Measurements from ENCODE around the gene GBE1.
A peak's percentile ranks its signal among the peaks of the same experiment; 100 is the strongest.

Gene GBE1

GRCh38 chr3:81624756-81625155 lies 136.7 kb downstream of the GBE1 start:
- DNase-seq = no peak

DNA sequence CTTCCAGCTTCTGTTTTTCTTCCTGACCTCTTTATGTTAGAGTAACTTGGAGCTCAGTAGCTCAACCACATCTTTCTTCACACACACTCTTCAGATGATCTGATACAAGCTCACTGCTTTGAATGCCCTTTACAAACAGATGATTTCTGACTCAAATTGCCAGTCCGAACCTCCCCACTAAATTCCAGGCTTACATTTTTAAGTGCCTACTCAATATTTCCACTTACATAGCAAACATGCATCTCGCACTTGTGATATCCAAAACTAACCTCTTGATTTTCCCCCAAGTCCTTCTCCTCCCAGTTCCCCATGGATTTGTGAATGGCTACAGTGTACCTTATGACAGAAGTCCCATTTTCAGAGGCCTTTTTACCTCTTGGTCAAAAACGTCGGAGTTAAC lies 139.1 kb downstream of the GBE1 start:
- no peak for DNase-seq

- no peak for DNase-seq
Observed at GRCh38 chr3:81621277-81621676, 140.2 kb downstream of the GBE1 start.

- DNase-seq = no peak
Observed at GRCh38 chr3:81620849-81621248, 140.6 kb downstream of the GBE1 start.

DNA sequence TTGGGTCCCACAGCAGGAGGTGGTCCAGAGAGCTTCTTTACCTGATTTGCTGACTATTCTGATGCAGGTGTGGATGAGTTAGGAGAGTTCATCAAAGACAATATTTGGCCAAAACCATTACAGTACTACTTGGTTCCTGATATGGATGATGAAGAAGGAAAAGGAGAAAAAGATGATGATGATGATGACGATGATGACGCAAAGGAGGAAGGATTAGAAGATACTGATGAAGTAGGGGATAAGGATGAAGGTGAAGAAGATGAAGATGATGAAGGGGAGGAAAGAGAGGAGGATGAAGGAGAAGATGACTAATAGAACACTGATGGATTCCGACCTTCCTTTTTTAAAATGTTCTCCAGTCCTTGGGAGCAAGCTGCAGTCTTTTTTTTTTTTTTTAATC lies 148.7 kb downstream of the GBE1 start:
- DNase-seq = no peak

- no peak for DNase-seq
Observed at GRCh38 chr3:81602781-81603180, 158.7 kb downstream of the GBE1 start.

DNA sequence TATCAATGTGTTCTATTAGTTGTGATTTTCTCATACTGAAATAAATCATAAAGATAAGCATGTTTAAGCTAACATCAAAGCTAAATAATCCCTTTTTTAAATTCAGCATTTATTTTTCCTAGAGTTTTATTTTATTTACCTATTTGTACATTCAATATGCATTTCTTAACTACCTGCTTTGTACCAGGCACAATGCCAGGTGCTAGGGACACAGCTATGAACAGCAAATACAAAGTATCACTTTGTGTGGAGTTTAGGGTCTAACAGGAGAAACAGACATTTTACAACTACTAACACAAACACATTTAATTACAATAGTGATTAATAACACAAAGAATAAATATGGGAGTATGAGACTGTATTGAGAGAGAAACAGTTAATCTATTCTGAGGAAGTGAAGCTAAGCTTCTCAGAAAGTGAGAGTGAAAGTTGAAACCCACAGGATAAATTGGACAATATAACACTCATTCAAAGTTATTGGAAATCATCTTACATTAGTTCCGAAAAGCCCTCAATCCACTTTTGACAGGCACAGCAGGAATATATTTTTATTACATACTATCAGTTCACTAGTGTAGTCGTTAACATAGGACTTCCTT lies 159.6 kb downstream of the GBE1 start:
- DNase-seq = no peak

GRCh38 chr3:81592101-81592500 lies 169.3 kb downstream of the GBE1 start:
- DNase-seq = no peak

GRCh38 chr3:81585937-81586336 lies 175.5 kb downstream of the GBE1 start:
- no peak for DNase-seq

- no peak for DNase-seq
Observed at GRCh38 chr3:81585056-81585455, 176.4 kb downstream of the GBE1 start.

GRCh38 chr3:81581966-81582599 lies 179.4 kb downstream of the GBE1 start:
- peak in 5 of 58 donors; percentile 1 to 12 (median 5) for DNase-seq

DNA sequence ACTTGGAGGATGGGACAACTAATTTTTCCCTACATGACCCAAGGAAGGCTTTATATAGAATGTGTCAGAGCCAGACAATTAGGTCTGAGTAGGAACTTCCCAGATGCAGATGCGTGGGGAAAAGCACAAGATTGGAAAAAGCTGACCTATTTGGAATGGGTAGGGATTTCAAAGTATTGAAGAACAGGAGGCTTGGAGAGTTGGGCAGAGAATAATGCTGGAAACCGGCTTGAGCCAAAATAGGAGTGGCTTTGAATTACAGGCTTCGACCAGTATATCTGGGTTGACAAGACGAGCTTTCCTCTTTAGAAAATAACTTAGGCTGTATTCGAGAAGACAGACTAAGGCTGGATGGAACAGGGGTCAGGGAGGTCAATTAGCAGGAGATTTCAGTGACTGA lies 181.1 kb downstream of the GBE1 start:
- DNase-seq = no peak

DNA sequence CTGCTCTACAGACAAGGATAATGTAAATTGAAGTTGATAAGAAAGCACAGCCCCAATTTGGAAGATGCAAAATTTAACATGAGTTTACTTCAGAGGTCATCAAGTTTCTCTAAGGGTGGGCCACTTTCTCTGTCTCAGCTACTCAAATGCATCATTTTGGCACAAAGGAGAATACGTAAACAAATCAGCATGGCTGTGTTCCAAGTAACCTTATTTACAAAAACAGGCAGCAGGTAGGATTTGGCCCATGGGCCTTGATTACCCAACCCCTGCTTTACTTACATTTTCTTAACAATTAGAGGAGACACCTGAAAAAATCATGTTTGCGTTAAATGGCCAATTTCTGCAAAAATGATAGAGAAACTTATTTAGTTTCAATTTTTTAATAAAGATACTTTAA lies 181.7 kb downstream of the GBE1 start:
- no peak for DNase-seq

GRCh38 chr3:81572201-81572756 lies 189.2 kb downstream of the GBE1 start:
- DNase-seq = no peak

- no peak for DNase-seq
Observed at GRCh38 chr3:81568378-81568777, 193.1 kb downstream of the GBE1 start.

- DNase-seq = no peak
Observed at GRCh38 chr3:81565041-81565440, 196.4 kb downstream of the GBE1 start.

DNA sequence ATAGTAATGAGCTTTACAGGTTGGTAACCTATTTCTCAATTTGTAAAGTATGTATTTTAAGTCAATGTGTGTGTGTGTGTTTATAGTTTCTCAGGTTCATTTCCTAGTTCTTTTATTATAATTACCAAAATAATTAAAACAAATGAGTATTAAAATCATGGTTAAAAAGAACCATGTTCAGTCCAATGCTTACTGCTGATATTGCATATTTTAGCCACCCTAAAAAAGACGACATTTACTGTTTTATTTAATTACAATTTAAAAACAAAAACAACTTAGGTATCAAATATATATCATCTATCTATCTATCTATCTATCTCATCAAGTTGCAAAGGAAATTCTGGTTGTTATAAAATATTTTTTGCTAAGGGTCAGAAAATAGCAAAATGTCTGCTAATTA lies 203.3 kb downstream of the GBE1 start:
- no peak for DNase-seq

GRCh38 chr3:81554801-81555200 lies 206.6 kb downstream of the GBE1 start:
- peak in 4 of 58 donors; percentile 1 to 10 (median 2) for DNase-seq

GRCh38 chr3:81554388-81554787 lies 207.1 kb downstream of the GBE1 start:
- no peak for DNase-seq

GRCh38 chr3:81550415-81550814 lies 211.0 kb downstream of the GBE1 start:
- DNase-seq = no peak

DNA sequence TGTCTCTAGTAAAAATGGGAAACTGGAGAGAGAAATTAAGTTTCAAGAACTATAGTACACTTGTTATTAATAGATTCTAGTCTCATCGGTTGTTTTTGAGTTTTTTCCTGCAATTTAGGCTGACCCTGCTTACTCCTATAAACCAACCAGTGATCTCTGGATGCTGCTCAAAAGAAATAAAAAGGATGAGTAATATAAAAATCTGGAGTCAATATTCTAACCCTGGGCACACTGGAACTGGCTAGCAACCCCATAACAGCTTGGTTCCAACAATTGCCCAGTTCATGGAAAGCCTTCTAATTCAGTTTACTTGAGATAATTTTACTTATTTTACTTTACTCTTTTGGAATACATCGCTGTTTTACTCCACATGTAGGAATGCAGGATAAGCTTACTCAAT lies 211.6 kb downstream of the GBE1 start:
- no peak for DNase-seq

DNA sequence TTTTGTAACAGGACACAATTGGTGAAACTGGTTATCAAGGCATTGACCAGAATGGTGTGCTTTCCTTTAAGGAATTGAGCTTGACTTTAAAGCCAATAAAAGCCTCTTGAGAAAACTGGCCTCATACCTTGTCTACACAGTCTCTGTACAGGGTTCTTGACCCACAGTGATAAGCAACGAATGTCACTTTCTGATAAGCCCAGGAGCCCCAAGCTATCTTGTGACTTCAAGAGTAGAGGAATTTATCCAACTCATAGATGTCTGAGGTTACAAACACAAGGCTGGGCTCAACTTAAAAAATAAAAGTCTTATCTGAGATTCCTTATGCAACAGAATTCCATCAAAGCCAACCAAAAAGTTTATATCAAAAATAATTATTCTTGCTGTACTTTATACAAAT lies 212.1 kb downstream of the GBE1 start:
- no peak for DNase-seq

DNA sequence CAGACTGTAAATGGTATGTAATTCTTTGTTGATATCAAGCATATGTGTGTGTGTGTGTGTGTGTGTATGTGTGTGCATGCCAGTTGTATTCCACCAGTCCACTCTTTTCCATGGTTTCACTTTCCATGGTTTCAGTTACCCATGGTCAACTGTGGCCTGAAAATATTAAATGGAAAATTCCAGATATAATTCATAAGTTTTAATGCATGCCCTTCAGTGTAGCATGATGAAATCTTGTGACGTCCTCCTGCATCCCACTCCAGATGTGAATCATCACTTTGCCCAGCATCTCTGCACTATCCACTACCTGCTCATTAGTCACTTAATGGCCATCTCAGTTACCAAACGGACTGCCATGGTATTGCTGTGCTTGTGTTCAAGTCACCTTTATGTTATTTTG lies 215.9 kb downstream of the GBE1 start:
- DNase-seq = no peak
